DMS79 treated with DMSO at 0.1 percent for 48 hours (cell line): ENCODE results near the gene ZMYM3.
A peak's percentile ranks its signal among the peaks of the same experiment; 100 is the strongest.
"Not testable (repeated sequence)": the region's sequence is repeated elsewhere in the genome, so short reads cannot be mapped to it uniquely, and the experiment has no call there.

Experiments used
- DNase-seq: peaks from one replicate; lab custom pipeline; 2025; lab: John Stamatoyannopoulos, UW

Gene ZMYM3

GRCh38 chrX:71254092-71254963, at the start of gene ZMYM3:
Gene ZMYM3 (minus strand): TSS chrX:71254140. CDS start chrX:71253255, 885 bp downstream.
- peak; percentile 55 for DNase-seq

DNA sequence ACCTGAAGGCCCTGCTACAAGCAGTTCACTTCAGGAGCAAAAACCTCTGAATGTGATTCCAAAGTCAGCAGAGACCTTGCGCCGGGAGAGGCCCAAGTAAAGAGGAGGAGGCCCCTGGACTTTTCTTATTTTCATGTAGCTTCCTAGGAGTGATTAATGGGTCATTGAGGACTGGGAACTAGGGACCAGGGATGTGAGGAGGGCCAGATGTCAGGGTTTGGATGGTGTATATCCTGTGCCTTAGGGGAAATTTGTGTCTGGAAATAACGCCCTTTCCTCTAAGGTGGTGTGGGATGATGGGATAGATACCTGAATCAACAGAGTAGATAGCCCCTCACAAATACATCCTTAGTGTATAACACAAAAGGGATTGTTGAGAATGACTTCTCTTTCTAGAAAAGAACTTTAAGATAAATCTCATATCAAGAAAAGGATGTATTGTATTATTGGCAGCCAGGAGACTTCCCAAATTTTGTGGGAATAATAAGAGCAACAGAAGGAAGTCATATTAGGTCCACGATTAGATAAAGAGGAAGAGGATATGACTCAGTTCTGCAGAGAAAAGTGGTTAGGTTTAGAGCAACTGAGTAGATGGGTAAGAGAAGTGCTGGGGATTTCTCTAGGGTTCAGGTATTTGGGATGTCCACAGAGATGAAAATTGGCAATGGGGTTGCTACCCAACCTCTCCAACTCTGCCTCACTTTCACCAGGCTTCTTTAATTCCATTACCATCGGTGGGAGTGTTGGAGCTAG, 48.7 kb upstream of the ZMYM3 start:
- DNase-seq, result no peak

- DNase-seq, result no peak
Measured at GRCh38 chrX:71301195-71301924, 47.4 kb upstream of the ZMYM3 start, which contains the start of gene ITGB1BP2. Gene ITGB1BP2 (plus strand): TSS chrX:71301750. CDS start chrX:71301807, 57 bp downstream.

DNA sequence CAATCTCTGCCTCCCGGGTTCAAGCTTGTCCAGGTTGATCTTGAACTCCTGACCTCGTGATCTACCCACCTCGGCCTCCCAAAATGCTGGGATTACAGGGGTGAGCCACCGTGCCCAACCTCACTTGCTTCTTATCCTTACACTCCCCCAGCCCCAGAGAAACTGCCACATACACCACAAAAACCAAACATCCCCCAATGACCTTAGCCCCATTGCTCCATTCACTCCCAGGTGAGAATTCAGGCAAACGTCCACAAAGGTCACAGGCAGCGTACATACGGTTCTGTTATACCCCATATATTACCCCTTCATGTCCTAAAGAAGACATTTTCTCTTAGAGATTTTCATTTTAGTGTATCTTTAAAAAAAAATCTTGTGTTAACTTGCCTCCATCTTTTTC, 46.6 kb upstream of the ZMYM3 start:
- DNase-seq, result not testable (repeated sequence)

DNA sequence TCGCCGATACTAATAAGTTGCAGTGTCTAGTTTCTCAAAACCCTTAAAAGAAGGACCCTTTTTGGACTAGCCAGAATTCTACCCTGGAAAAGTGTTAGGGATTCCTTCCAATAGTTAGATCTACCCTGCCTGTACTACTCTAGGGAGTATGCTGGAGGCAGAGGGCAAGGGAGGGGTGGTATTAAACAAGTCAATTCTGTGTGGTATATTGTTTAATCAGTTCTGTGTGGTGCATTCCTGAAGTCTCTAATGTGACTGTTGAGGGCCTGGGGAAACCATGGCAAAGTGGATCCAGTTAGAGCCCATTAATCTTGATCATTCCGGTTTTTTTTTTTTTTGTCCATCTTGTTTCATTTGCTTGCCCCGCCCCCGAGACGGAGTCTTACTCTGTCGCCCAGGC, 46.1 kb upstream of the ZMYM3 start:
- DNase-seq, result not testable (repeated sequence)

GRCh38 chrX:71298119-71298518, 44.2 kb upstream of the ZMYM3 start:
- DNase-seq, result no peak

GRCh38 chrX:71296806-71297205, 42.9 kb upstream of the ZMYM3 start:
- no peak for DNase-seq

GRCh38 chrX:71292669-71293365, 38.9 kb upstream of the ZMYM3 start:
- DNase-seq, result no peak

DNA sequence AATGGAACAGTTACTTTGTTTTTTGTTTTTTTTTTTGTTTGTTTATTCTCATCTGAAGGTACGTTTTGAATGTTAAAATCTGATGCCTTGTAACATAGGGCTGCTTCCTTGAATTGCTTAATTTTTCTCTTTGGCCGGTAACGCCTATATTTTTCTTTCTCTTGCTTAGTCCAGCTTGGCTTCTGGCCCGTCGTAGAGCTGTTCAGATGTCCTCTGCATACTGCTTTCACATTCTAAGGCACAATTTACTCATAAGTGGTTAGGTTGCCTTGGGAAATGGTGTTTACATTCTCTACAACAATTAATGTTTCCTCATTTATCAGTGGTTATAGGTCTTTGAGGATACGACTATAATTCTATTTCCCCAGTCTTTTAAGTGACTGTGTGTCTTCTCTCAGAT, 37.4 kb upstream of the ZMYM3 start:
- DNase-seq, result no peak

DNA sequence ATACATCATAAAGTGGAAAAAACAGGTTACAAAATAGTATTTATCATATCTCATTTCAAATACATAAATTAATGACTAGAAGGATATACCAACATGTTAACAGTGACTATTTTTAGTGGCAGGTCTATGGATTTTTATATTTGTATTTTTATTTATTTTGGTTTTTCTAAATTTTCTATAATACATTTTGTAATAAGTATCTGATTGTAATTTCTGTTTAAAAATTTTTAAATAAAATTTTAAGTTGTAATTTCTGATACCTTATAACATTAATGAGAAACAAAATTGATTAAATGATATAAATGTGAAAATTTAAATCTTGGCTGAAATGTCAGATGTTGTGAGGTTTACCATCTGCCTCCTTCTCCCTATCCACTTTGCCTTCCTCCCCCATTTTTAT, 32.0 kb upstream of the ZMYM3 start:
- DNase-seq, result no peak

DNA sequence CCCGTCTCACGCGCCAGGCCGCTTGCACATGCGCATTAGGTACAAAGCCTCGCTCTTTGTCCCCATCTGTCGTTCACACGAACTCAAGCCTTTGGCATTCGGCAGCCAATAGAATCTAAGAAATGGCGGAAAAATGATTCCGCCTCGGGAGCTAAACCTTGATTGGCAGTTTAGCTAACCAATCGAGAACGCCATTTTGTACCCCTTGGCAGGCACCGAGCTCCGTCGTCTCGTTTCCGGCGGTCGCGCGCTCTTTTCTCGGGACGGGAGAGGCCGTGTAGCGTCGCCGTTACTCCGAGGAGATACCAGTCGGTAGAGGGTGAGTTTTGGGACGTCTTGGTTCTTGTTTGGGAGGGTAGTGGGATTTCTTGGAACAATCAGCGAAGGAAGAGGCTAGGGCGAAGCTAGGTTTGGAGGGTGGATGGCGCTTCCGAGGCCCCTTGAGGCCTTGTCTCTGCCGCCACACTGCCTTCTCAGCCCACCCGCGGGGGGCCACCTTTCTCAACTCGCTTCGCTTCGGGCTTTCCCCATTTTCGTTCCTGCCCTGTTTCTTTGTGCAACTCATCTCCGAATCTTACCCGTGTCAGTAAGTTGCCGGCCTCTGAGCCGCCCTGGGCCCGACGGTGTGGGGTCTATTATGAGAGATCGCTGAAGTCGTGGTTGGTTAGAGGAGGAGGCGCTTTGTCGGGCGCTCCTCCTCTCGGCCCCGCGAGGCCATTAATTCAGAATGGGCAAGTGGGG, 29.6 kb upstream of the ZMYM3 start, which contains the start of gene NONO:
TSS of gene NONO (plus strand) at position 233 of the 741 bp plus-strand sequence. CDS start 7,003 bp downstream, outside the sequence.
- DNase-seq, result peak; percentile 99

- DNase-seq, result peak; percentile 99
Measured at GRCh38 chrX:71282514-71283402, 28.8 kb upstream of the ZMYM3 start.

DNA sequence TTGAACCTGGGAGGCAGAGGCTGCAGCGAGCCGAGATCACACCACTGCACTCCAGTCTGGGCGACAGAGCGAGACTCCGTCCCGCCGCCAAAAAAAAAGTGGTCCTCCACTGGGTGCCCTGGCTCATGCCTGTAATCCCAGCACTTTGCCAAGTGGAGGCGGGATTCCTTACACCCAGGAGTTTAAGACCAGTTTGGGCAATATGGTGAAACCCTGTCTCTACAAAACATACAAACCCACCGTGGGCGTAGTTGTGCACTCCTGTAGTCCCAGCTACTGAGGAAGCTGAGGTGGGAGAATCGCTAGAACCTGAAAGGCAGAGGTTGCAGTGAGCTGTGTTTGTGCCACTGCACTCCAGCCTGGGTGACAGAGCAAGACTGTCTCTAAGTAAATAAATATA, 27.4 kb upstream of the ZMYM3 start:
- DNase-seq, result not testable (repeated sequence)

DNA sequence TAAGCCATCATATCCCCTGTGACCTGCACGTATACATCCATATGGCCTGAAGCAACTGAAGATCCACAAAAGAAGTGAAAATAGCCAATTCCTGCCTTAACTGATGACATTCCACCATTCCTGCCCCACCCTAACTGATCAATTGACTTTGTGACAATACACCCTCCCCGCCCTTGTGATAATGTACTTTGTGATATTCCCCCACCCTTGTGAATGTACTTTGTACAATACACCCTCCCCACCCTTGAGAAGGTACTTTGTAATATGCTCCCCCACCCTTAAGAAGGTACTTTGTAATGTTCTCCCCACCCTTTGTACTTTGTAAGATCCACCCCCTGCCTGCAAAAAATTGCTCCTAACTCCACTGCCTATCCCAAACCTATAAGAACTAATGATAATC, 18.4 kb upstream of the ZMYM3 start:
- DNase-seq, result not testable (repeated sequence)

DNA sequence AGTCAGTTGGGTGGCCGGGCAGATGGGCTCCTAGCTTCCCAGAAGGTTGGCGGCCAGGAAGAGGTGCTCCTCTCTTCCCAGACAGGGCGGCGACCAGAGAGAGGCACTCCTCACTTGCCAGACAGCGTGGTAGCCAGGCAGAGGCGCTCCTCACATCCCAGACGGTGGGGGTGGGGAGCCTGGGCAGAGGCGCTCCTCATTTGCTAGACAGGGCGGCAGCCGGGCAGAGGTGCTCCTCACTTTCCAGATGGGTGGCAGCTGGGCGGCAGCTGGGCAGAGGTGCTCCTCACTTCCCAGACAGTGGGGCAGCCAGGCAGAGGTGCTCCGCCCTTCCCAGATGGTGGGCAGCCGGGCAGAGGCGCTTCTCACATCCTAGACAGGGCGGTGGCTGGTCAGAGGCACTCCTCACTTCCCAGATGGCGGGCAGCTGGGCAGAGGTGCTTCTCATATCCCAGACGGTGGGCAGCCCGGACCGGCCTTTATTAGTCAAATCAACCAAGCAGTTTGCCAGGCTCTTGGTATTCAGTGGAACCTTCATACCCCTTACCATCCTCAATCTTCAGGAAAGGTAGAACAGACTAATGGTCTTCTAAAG, 16.0 kb upstream of the ZMYM3 start:
- no peak for DNase-seq

GRCh38 chrX:71268624-71269023, 14.7 kb upstream of the ZMYM3 start:
- DNase-seq, result not testable (repeated sequence)

DNA sequence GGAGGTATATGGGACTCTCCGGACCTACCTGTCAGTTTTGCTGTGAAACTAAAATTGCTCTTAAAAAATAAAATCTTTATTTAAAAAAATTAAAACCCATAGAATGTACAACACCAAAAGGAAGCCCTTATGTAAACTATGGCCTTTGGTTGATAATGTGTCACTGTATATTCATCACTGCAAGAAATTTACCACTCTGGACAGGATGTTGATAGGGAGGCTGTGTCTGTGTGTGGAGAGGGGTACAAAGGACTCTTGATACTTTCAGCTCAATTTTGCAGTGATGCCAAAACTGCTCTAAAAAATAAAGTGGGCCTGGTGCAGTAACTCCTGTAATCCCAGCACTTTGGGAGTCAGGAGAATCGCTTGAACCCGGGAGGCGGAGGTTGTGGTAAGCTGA, 2.9 kb upstream of the ZMYM3 start:
- peak; percentile 10 for DNase-seq

GRCh38 chrX:71256051-71256450, 2.1 kb upstream of the ZMYM3 start:
- DNase-seq, result peak; percentile 14
